ENCODE measurements around the gene MSRB3. TPM values are rescaled to one million over a fixed set of nuclear protein-coding genes. Genes with fewer than 3 reads are reported as not detected.

MSRB3 gene
- total RNA-seq, 1 donor from 2014 or later: not detected

DNA sequence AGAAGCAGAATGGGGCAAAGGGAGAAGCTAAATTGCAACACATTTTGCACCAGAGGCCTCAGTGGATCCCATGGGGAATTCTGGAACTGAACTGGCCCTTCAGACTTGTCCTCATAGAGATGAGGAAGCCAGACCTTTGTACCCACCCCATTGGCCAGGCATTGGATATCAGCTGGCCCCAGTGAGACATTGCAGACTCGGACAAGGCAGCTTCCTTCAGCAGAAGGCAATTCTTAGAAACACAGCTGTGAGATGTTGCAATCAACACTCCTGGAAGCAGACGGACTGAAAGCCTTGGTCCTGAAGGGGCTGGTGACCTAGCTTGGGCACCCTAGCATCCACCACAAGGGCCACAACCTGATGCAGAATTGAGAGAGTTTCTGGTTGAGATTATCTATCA is 218.1 kb downstream of the MSRB3 start:
- H3K27me3 Mint-ChIP-seq: no peaks in the 10 kb centered on the region
- no peak for DNase-seq
- no peaks in the 10 kb centered on the region for H3K4me1 Mint-ChIP-seq
- intact Hi-C loops (cut with micrococcal nuclease): no loop called here
- POLR2A ChIA-PET: no interaction called here
- H3K36me3 Mint-ChIP-seq (ENCODE audit: low read depth): no peaks in the 10 kb centered on the region
- CTCF ChIA-PET: no interaction called here
- TF ChIP-seq CTCF (IDR thresholded peaks at IDR 0.05): no peak
- no peaks in the 10 kb centered on the region for H3K9me3 Mint-ChIP-seq
- no peak overlapping the region for H3K4me3 Mint-ChIP-seq
- no peak overlapping the region for H3K27ac Mint-ChIP-seq
- ATAC-seq (ENCODE audit: low read depth): no peak

DNA sequence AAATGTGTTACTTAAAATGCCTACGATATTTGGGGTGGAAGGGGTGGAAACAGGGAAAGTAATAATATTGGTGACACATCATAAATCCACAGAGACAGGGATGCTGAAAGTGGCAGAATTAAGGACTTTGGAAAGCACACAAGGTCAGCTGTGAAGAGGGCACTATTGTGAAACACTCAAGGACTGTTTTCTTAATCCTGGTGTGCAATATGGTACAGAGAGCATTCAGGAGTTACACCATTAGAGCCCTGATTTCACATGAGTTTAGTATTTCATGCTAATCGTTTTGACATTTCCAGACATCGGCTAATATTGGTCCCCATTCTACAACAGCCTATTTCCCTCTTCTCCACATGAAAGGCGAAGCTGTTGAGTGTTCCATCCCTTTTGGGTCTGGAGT is 219.2 kb downstream of the MSRB3 start:
- ChIA-PET POLR2A (no interaction called here), CTCF (no interaction called here)
- no peak overlapping the region for H3K4me3 Mint-ChIP-seq
- intact Hi-C loops (cut with micrococcal nuclease): no loop called here
- H3K9me3 Mint-ChIP-seq: no peaks in the 10 kb centered on the region
- H3K27me3 Mint-ChIP-seq: no peaks in the 10 kb centered on the region
- ATAC-seq (ENCODE audit: low read depth) (no peak), DNase-seq (no peak)
- no peaks in the 10 kb centered on the region for H3K4me1 Mint-ChIP-seq
- TF ChIP-seq CTCF (IDR thresholded peaks at IDR 0.05): no peak
- H3K27ac Mint-ChIP-seq: no peak overlapping the region
- H3K36me3 Mint-ChIP-seq (ENCODE audit: low read depth): no peaks in the 10 kb centered on the region

DNA sequence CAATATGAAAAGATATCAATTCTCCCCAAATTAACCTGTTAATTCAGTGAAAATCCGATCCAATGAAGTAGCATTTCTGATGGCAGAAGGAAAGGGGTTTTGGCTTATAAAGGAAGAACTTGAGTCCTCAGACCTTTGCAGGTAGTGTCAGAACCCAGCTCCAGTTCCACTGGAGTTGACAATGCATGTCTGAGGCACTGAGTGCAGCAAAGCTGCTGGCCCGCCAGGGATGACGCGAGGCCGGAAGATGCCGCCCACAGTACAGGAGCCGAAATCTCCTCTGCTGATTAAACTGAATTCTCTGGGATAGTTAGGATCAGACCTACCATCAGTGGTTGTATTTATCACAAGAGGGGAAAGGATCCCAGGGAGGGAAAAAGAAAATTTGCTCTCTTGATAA is 220.7 kb downstream of the MSRB3 start:
- TF ChIP-seq CTCF (IDR thresholded peaks at IDR 0.05): no peak
- no peak overlapping the region for H3K27ac Mint-ChIP-seq
- H3K4me3 Mint-ChIP-seq: no peak overlapping the region
- no peaks in the 10 kb centered on the region for H3K4me1 Mint-ChIP-seq
- no peaks in the 10 kb centered on the region for H3K27me3 Mint-ChIP-seq
- DNase-seq: no peak
- ATAC-seq (ENCODE audit: low read depth): no peak
- intact Hi-C loops (cut with micrococcal nuclease): no loop called here
- no peaks in the 10 kb centered on the region for H3K9me3 Mint-ChIP-seq
- no peaks in the 10 kb centered on the region for H3K36me3 Mint-ChIP-seq (ENCODE audit: low read depth)
- ChIA-PET CTCF (no interaction called here), POLR2A (no interaction called here)

- H3K4me1 Mint-ChIP-seq: no peaks in the 10 kb centered on the region
- no peak for DNase-seq
- no peak for ATAC-seq (ENCODE audit: low read depth)
- no peak overlapping the region for H3K27ac Mint-ChIP-seq
- no peaks in the 10 kb centered on the region for H3K27me3 Mint-ChIP-seq
- H3K36me3 Mint-ChIP-seq (ENCODE audit: low read depth): no peaks in the 10 kb centered on the region
- no peak overlapping the region for H3K4me3 Mint-ChIP-seq
- TF ChIP-seq CTCF (IDR thresholded peaks at IDR 0.05): no peak
- ChIA-PET POLR2A (no interaction called here), CTCF (no interaction called here)
- intact Hi-C loops (cut with micrococcal nuclease): no loop called here
- H3K9me3 Mint-ChIP-seq: no peaks in the 10 kb centered on the region
These were observed 221.8 kb downstream of the MSRB3 start for GRCh38 chr12:65500091-65500900.

- Mint-ChIP-seq H3K27ac (no peak overlapping the region), H3K4me3 (no peak overlapping the region), H3K9me3 (no peaks in the 10 kb centered on the region), H3K4me1 (no peaks in the 10 kb centered on the region), H3K27me3 (no peaks in the 10 kb centered on the region), H3K36me3 (ENCODE audit: low read depth) (no peaks in the 10 kb centered on the region)
- ChIA-PET POLR2A (no interaction called here), CTCF (no interaction called here)
- no peak for TF ChIP-seq CTCF (IDR thresholded peaks at IDR 0.05)
- DNase-seq: no peak
- intact Hi-C loops (cut with micrococcal nuclease): no loop called here
- no peak for ATAC-seq (ENCODE audit: low read depth)
These were observed 222.7 kb downstream of the MSRB3 start for GRCh38 chr12:65501093-65501621.

Data from activated B cell treated with CpG ODN at 0.5 μM for 24 hours (primary cell).